GM12874 (cell line): ENCODE results near the gene PLEKHF1.

Experiments
- TF ChIP-seq, protein P1 (sequence below): IDR thresholded peaks from 2 replicates; pipeline ENCODE4 v1.5.1; 2011; ENCODE audit warnings: low read depth, mild to moderate bottlenecking, control low read depth, low read length, moderate library complexity; ENCODE audit not compliant: insufficient read depth

PLEKHF1 gene

DNA sequence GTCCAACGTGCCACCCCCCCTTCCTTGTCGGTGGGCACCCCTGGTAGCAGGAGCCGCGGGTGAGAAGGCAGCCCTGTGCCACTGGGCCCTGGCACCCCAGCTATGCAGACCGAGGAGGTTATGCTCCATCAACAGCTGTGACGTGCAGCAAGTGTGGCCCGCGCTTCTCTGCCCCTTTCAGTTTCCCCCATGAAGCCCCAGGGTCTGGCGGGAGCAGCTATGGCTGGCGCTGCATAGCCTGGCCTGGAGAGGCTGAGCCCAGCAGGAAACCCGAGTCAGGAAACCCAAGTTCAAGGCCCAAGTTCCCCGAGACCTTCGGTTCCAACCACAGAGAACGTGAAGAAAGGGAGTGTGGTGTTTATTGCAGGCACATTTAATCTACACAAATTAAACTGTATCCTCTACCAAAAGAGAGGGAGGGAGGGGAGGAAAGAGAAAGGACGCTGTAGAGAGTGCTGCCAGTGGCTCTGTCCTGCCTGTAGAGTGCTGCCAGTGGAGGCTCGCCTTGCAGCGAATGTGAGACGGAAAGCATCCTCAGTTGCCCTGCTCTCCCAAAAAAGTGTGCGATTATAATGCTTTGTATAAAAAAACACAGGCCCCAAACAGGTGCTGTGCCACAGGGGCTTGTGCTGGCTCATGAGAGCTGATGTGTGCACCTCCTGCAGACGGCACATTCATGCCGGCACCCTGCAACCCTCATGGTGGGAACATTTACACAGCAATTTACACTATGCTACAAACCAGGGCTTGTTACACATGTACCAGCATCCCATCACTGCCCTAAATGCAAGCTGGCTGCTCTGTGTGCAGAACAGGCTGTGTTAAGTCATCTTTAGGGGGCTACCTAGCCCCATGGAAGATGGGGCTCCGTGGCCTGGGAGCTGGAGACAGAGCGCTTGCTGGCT lies 42.8 kb upstream of the PLEKHF1 start:
- TF ChIP-seq, protein P1, sequence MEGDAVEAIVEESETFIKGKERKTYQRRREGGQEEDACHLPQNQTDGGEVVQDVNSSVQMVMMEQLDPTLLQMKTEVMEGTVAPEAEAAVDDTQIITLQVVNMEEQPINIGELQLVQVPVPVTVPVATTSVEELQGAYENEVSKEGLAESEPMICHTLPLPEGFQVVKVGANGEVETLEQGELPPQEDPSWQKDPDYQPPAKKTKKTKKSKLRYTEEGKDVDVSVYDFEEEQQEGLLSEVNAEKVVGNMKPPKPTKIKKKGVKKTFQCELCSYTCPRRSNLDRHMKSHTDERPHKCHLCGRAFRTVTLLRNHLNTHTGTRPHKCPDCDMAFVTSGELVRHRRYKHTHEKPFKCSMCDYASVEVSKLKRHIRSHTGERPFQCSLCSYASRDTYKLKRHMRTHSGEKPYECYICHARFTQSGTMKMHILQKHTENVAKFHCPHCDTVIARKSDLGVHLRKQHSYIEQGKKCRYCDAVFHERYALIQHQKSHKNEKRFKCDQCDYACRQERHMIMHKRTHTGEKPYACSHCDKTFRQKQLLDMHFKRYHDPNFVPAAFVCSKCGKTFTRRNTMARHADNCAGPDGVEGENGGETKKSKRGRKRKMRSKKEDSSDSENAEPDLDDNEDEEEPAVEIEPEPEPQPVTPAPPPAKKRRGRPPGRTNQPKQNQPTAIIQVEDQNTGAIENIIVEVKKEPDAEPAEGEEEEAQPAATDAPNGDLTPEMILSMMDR, result no peak

DNA sequence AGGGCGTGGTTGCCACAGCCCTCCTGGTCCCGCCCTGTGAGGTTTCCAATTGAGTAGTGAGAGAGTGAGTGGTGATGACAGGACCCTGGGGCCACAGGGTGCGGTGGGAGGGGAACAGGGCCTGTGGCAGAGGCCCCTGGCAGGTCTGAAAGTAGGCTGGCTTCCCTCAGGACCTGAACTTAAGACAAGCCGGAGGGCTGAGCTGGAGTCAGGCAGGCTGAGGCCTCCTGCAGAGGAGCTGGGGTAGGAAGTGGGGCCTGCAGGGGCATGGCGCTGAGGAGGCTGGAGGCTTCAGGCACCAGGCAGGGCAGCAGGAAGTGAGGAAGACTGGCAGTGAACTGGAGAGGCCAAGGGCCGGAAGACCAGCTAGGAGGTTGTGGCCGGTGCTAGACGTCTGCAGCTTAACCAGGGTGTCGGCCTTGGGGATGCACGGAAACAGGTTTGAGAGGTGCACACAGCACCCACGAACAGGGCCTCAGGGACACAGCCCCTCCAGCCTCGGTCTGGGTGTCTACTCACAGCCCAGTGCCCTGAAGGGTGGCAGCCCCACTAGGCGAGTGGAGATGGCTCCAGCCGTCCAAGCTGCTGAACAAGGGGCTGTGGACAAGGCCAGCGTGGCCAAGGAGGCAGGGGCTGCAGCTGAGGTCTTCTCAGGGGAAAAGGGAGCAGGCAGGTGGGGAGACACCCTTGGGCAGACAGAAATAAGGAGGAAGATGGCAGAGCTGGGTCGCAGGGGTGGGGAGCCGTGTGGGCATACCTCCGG lies 41.4 kb upstream of the PLEKHF1 start:
- TF ChIP-seq, protein P1, result no peak

DNA sequence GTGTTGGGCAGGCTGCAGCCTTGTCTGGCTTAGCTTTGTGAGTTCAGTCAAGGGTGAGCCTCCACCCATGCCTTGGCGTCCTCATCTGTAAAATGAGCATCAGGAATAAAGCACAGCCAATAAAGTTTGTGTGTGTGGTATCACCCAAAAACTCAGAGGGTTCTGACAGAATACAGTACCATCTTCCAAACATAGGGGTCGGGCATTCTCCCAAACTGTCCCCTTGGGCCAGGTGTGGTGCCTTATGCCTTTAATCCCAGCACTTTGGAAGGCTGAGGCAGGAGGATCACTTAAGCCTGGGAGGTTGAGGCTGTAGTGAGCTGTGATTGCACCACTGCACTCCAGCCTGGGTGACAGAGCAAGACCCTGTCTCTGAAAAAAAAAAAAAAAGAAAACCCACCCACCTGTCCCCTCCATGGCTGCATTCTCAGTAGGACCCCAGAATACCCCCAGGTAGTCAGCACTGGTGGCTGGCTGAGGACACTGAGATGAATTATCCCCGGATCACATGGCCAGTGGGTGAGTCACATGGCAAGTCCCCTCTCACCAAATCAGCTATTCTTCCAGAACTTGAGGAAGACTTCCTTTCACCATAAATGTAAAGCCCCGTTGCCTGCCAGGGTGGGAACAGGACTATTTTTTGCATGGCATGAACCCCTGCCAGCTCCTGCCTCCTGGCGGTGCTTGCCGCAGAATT lies 40.6 kb upstream of the PLEKHF1 start:
- TF ChIP-seq, protein P1, result 0 out of 2 replicates have a peak, but pooled peaks have one; percentile 15

DNA sequence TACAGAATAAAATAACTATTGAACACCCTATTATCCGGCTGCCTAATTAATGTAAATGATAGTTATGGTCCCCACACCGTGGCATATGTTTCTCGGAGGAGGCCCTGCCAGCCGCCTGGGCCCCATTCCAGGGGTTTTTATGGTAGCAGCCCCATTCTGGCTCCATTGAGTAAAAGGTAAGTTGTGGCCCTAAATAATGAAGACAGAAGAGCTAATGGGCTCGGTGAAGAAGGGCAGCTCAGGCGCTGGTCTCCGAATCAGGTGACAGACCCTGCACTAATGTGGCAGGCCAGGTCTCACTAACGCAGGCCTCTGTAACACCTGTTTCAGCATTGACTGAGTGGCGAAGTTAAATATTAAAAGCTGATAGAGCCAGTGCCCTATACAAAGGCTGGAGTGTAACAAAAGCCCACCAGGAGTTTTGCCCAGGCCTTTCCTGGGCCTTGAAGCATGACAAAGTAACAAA lies 40.0 kb upstream of the PLEKHF1 start:
- TF ChIP-seq, protein P1, result no peak

DNA sequence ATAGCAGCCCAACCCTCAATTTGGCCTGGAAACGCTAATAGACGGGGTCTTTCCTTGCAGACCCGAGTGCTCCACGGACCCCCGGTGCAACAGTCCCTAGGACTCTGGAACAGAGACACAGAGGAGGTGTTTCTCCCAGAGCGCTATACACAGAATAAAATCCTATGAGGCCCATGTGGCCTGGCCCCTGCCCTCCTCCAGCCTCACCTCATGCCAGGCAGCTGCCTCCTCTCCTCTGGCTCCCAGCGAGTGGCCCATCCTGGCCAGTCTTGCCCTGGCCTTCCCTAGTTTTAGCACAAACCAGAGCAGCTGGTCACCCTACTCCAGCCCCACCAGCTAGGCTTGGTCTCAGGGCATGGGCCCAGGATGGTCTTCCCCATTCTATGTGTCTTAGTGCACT lies 38.9 kb upstream of the PLEKHF1 start:
- TF ChIP-seq, protein P1, result no peak

DNA sequence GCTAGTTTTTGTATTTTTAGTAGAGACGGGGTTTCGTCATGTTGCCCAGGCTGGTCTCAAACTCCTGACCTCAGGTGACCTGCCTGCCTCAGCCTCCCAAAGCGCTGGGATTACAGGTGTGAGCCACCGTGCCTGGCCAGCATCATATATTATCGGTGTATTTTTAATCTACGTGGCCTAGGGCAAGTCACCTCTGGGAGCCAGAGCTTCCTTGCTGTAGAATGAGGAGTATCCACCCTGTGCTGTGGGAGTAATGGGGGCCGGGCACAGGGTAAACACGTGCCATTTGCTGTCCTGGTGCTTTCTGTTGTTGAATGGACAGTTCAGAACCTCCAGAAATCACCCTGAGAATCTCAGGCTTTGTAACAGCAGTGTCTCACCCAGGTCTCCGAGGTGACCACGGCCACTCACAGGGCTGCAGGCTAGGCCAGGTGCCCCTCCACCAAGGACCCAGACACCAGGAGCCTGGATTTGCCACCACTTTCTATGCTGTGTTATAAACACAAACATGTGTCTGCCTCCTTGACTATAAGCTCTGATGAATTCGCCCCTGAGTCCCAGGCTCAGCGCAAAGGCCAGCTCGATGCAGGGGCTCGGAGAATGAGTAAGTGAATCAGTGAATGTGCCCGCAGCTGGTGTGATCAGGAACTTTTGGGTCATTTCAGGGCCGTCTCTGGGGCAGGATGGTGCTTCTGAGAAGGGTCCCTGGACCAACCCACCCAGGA lies 36.4 kb upstream of the PLEKHF1 start:
- TF ChIP-seq, protein P1, result no peak
